HepG2 (cell line): ENCODE measurements around the gene CFAP300. TPM values are rescaled to one million over a fixed set of nuclear protein-coding genes. Genes with fewer than 3 reads are reported as not detected.

Experiments
- AGO1 ChIP-seq: fragments of 200-400 bp; formaldehyde crosslinking; IDR thresholded peaks from 2 replicates; pipeline ENCODE4 v1.6.1; 2017; ENCODE audit warnings: mild to moderate bottlenecking, low read depth, low read length, moderate library complexity; ENCODE audit not compliant: poor library complexity, severe bottlenecking
- BRF2 ChIP-seq: sonication (generic); formaldehyde crosslinking; IDR thresholded peaks from 2 replicates; pipeline ENCODE4 v1.8.1; 2022; ENCODE audit warnings: mild to moderate bottlenecking, missing genetic modification reagents
- HOXA5 ChIP-seq: sonication (generic); formaldehyde crosslinking; IDR thresholded peaks from 2 replicates; pipeline ENCODE4 v1.4.0; 2020; ENCODE audit warnings: missing genetic modification reagents
- THYN1 ChIP-seq: sonication (generic); formaldehyde crosslinking; IDR thresholded peaks from 2 replicates; pipeline ENCODE4 v1.8.1; 2023; ENCODE audit warnings: low read depth, mild to moderate bottlenecking, moderate library complexity, missing genetic modification reagents, borderline replicate concordance
- ZBTB14 ChIP-seq: sonication (generic); formaldehyde crosslinking; IDR thresholded peaks from 2 replicates; pipeline ENCODE4 v1.4.0; 2020; ENCODE audit warnings: missing genetic modification reagents
- ZNF382 ChIP-seq: sonication (generic); formaldehyde crosslinking; IDR thresholded peaks from 2 replicates; pipeline ENCODE4 v1.5.0; 2020; ENCODE audit warnings: missing genetic modification reagents, mild to moderate bottlenecking, borderline replicate concordance
- polyA plus RNA-seq, 8 experiments: library from polyadenylated mRNA; depleted of rRNA in 3 of 8; stranded (reverse) in 7 of 8; unstranded in 1 of 8; fragments of >200 nt; fragmentation: Illumina TruSeq in 4 of 8; extraction: Trizol in 4 of 8; gene quantifications; 2 replicates each; pipeline versions ENCODE4 v1.2.1 to v1.2.3, GENCODE V29; 2011 to 2016; ENCODE audit warnings: low read depth in 4 of 8, missing spikeins in 1 of 8, mixed read lengths in 1 of 8; ENCODE audit not compliant: insufficient read depth in 1 of 8
- total RNA-seq, 5 experiments: library from RNA; depleted of rRNA; stranded (reverse); fragments of >200 nt; fragmentation: Illumina TruSeq; extraction: Trizol; gene quantifications; 2 replicates each; pipeline ENCODE4 v1.2.3, GENCODE V29; 2016; ENCODE audit warnings: low read depth in 1 of 5
- TF ChIP-seq, protein P1 (sequence below): sonication (generic); formaldehyde crosslinking; IDR thresholded peaks from 2 replicates; pipeline ENCODE4 v1.4.0; 2020; ENCODE audit warnings: missing genetic modification reagents
- TF ChIP-seq, protein P2 (sequence below): sonication (generic); formaldehyde crosslinking; IDR thresholded peaks from 2 replicates; pipeline ENCODE4 v1.4.0; 2020; ENCODE audit warnings: missing genetic modification reagents
- TF ChIP-seq, protein P3 (sequence below): sonication (generic); formaldehyde crosslinking; IDR thresholded peaks from 2 replicates; pipeline ENCODE4 v1.5.0; 2020; ENCODE audit warnings: mild to moderate bottlenecking, missing genetic modification reagents
- TF ChIP-seq, protein P4 (sequence below), 2 experiments: sonication (generic) in 1 of 2; formaldehyde crosslinking in 1 of 2; IDR thresholded peaks; 2 replicates each; pipeline versions ENCODE4 v1.6.1 to v1.9.0; 2014 to 2022; ENCODE audit warnings: antibody characterized with exemption in 1 of 2, borderline replicate concordance in 1 of 2, inconsistent platforms in 1 of 2, low read depth in 1 of 2, missing genetic modification reagents in 1 of 2

CFAP300 gene
- total and polyA plus RNA-seq, 2 of the 13 experiments (the other 11 are each of a cell fraction or from before 2014, with no cell fraction given), result not detected

DNA sequence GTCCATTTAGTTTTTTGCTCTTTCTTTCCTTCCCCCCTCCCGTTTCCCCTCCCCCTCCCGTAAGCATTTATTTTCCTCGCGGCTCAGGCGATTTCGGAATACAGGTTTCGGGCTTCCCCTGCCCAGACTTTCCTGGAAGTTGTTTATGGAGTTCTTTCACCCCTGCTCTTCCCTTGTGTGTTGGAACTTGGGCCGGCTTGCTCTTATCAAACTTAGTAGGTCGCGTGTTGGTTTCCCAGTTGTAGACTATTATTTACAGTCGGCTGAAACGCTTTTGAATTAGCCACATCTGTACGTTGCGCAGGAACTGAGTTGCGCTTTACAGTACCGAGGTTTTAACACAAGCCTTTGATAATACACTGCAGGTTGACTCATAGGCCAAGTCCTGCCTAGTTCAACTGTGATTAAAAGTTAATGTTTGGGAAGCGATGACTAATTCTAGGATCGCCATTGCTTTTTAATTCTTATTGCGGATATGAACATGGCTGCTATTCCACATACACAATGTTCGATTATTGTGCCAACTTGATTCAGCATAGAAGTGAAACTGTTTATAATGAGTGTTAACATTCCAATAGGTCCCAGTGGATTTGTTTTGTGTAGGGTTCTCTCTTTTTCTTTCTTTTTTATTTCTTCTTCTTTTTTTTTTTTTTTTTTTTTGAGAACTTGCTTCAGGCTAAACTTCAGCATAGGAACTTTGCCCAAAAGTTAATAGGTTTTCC is 64.7 kb downstream of the CFAP300 start (continued):
- TF ChIP-seq AGO1 (no peak), HOXA5 (CRISPR knock-in tag) (peak; percentile 7; the same call in 1 of the 2 replicates), THYN1 (CRISPR knock-in tag) (no peak), ZBTB14 (CRISPR knock-in tag) (no peak), ZNF382 (CRISPR knock-in tag) (no peak), BRF2 (CRISPR knock-in tag) (peak; percentile 31; the same call in 1 of the 2 replicates)
- TF ChIP-seq, protein P1, sequence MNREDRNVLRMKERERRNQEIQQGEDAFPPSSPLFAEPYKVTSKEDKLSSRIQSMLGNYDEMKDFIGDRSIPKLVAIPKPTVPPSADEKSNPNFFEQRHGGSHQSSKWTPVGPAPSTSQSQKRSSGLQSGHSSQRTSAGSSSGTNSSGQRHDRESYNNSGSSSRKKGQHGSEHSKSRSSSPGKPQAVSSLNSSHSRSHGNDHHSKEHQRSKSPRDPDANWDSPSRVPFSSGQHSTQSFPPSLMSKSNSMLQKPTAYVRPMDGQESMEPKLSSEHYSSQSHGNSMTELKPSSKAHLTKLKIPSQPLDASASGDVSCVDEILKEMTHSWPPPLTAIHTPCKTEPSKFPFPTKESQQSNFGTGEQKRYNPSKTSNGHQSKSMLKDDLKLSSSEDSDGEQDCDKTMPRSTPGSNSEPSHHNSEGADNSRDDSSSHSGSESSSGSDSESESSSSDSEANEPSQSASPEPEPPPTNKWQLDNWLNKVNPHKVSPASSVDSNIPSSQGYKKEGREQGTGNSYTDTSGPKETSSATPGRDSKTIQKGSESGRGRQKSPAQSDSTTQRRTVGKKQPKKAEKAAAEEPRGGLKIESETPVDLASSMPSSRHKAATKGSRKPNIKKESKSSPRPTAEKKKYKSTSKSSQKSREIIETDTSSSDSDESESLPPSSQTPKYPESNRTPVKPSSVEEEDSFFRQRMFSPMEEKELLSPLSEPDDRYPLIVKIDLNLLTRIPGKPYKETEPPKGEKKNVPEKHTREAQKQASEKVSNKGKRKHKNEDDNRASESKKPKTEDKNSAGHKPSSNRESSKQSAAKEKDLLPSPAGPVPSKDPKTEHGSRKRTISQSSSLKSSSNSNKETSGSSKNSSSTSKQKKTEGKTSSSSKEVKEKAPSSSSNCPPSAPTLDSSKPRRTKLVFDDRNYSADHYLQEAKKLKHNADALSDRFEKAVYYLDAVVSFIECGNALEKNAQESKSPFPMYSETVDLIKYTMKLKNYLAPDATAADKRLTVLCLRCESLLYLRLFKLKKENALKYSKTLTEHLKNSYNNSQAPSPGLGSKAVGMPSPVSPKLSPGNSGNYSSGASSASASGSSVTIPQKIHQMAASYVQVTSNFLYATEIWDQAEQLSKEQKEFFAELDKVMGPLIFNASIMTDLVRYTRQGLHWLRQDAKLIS (CRISPR knock-in tag), result no peak
- TF ChIP-seq, protein P2, sequence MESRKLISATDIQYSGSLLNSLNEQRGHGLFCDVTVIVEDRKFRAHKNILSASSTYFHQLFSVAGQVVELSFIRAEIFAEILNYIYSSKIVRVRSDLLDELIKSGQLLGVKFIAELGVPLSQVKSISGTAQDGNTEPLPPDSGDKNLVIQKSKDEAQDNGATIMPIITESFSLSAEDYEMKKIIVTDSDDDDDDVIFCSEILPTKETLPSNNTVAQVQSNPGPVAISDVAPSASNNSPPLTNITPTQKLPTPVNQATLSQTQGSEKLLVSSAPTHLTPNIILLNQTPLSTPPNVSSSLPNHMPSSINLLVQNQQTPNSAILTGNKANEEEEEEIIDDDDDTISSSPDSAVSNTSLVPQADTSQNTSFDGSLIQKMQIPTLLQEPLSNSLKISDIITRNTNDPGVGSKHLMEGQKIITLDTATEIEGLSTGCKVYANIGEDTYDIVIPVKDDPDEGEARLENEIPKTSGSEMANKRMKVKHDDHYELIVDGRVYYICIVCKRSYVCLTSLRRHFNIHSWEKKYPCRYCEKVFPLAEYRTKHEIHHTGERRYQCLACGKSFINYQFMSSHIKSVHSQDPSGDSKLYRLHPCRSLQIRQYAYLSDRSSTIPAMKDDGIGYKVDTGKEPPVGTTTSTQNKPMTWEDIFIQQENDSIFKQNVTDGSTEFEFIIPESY (CRISPR knock-in tag), result 0 out of 2 replicates have a peak, but pooled peaks have one; percentile 9
- TF ChIP-seq, protein P3, sequence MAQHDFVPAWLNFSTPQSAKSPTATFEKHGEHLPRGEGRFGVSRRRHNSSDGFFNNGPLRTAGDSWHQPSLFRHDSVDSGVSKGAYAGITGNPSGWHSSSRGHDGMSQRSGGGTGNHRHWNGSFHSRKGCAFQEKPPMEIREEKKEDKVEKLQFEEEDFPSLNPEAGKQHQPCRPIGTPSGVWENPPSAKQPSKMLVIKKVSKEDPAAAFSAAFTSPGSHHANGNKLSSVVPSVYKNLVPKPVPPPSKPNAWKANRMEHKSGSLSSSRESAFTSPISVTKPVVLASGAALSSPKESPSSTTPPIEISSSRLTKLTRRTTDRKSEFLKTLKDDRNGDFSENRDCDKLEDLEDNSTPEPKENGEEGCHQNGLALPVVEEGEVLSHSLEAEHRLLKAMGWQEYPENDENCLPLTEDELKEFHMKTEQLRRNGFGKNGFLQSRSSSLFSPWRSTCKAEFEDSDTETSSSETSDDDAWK (CRISPR knock-in tag), result no peak
- TF ChIP-seq, protein P4, sequence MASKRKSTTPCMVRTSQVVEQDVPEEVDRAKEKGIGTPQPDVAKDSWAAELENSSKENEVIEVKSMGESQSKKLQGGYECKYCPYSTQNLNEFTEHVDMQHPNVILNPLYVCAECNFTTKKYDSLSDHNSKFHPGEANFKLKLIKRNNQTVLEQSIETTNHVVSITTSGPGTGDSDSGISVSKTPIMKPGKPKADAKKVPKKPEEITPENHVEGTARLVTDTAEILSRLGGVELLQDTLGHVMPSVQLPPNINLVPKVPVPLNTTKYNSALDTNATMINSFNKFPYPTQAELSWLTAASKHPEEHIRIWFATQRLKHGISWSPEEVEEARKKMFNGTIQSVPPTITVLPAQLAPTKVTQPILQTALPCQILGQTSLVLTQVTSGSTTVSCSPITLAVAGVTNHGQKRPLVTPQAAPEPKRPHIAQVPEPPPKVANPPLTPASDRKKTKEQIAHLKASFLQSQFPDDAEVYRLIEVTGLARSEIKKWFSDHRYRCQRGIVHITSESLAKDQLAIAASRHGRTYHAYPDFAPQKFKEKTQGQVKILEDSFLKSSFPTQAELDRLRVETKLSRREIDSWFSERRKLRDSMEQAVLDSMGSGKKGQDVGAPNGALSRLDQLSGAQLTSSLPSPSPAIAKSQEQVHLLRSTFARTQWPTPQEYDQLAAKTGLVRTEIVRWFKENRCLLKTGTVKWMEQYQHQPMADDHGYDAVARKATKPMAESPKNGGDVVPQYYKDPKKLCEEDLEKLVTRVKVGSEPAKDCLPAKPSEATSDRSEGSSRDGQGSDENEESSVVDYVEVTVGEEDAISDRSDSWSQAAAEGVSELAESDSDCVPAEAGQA (IDR thresholded peaks at IDR 0.05; ENCODE audit: low read depth), result no peak
- TF ChIP-seq, protein P4 (CRISPR knock-in tag; IDR thresholded peaks at IDR 0.05; ENCODE audit: borderline replicate concordance), result no peak
